Measurements from ENCODE around the gene PLXND1.
A peak's percentile ranks its signal among the peaks of the same experiment; 100 is the strongest.
"Not testable (repeated sequence)": the region's sequence is repeated elsewhere in the genome, so short reads cannot be mapped to it uniquely, and the experiment has no call there.

PLXND1 gene

GRCh38 chr3:129612534-129613366 is 6.3 kb upstream of the PLXND1 start:
- peak; percentile 49 for DNase-seq

DNA sequence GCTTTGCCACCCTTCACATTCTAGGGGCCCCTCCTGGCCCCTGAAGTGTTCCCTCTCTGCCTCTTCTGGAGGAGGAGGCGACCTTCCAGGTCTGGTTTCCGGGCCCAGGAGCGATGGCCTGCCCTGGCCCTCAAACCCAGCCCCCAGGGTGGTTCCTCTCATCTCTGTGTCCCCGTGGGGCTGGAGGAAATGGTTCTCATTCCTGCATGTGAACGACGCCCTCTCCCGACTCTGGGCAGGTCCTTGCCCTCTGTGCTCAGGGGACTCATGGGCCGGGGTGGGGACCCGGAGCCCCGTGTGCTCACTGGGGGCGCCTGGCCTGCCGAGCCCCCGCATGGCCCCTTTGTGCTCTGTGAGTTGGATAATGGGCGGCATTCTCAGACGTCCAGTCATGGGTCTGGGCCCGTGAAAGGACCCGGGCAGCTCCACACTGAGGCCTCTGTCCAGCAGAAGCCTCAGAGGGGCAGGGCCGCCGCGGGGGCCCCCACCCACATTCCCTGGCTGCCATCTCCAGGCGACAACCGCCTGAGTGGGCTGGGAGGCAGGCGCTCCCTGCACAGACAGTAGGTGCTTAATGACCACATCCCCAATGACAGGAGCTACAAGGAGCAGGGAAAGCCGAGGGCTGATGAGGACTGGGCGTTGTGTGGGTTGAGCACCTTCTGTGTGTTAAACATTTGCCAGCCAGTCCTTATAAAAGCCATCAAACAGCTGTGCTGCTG is 5.5 kb upstream of the PLXND1 start:
- DNase-seq: peak; percentile 50

DNA sequence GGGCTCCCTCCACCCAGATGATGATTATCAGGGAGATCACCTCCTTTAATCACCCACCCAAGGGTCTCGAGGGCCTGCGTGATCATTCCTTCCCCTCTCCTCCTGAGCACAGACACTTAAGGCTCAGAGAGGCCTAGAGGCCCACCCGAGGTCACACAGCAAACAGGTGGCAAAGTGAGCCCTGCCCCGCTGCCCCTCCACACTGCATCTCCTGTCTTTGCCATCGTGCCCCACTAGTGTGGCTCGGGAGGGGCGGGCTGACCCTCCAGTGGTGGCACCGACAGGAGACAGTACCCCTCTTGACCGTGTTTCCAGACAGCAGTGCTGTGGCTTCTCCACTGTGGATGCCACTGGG is 4.9 kb upstream of the PLXND1 start:
- no peak for DNase-seq

- DNase-seq: not testable (repeated sequence)
These were observed 4.4 kb upstream of the PLXND1 start for GRCh38 chr3:129610794-129611445.

GRCh38 chr3:129610276-129610675 is 3.8 kb upstream of the PLXND1 start:
- no peak for DNase-seq

DNA sequence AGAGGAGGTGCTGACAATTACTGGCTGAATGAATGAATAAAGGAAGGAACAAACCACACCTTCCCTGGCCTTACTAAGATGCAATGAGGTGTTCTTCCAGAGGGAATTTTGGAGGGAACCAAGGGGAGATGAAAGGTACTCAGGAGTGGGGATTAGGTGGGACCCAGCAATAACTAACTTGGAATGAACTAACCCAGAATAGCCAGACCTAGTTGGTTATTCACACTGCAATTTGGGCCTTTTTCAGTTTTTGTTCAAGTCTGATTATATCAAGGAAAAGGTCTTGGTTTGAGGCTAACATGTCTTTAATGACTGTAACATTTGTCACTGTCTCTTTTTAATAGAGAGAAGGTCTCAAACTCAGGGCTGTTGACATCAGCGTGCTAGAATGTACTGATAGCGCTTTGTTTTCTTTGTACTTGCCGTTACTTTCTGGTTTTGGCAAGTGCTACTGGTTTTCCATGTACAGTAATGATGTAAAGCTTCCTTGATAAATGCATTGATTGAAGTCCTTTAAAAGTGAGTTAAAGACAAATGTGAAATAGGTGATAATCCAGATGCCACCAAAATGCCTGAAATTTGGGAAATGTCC is 3.2 kb upstream of the PLXND1 start:
- peak; percentile 60 for DNase-seq

GRCh38 chr3:129608936-129609590 is 2.6 kb upstream of the PLXND1 start:
- no peak for DNase-seq

DNA sequence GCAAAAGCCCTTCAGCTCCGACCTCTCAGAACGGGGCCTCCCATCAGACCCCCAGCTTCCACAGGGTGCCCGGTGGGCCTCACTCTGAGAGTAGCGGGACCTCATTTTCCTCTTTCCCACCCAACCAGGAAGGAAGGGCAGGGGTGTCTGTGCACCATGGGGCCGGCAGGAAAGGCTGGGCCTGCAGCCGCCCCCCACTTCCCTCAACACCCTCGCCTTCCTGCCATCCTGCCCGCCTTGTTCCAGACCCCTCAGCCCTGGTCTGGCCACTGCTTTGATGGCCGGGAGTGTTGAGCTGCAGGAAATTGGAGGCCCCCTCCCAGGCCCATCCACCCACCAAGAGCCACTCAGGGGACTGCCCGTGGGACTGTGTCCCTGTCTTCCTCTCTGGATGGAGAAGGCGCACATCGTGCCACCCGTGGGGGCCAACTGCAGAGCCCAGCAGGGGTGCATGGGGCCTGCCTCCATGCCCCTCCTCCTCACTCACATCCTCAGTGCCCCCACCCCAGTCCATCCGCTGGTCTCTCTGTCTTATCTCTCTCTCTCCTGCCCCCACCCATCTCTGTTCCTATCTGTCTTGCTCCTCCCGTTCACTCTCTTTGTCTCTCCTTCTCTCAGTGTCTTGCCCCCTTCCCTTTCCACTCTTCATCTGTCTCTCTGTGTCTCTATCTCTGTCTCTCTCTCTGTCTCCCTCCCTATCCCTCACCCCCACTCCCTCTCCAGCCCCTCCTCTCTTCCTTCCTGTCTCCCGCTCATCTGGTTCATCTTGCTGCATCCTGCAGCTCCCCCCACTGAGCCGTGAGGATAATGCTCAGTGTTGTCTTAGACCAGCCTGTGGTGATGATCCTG is 1.8 kb upstream of the PLXND1 start:
- DNase-seq: peak; percentile 78

DNA sequence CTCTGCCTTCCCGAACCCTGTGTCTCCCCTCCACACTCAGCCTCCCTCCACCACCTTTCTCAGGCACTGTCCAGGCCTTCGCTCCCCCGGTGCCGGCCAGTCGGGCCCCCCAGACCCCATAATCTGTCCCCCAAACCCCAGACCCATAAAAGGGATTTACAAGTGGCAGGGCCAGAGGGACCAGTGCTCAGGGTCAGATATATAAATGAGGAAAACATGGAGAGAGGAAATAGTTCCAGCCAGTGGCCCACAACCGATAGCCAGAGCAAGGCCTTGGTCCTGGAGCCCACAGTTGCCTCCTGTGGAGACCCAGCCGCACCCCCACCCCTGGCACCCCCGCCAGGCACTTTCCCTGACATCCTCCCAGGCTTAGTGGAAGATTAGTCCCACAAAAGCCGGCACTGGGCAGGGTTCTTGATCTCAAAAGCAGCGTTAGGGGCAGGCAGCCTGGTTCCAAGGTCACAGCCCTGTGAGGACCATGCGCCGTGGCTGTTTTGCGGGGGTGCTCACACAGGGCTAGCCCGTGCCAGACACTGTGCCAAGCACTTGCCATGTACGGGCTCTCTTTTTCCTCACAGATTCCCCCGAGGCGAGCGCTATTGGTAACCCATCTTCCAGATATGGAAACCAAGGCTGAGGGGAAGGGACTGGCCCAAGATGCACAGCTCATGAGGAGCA is 1.1 kb upstream of the PLXND1 start:
- no peak for DNase-seq

DNA sequence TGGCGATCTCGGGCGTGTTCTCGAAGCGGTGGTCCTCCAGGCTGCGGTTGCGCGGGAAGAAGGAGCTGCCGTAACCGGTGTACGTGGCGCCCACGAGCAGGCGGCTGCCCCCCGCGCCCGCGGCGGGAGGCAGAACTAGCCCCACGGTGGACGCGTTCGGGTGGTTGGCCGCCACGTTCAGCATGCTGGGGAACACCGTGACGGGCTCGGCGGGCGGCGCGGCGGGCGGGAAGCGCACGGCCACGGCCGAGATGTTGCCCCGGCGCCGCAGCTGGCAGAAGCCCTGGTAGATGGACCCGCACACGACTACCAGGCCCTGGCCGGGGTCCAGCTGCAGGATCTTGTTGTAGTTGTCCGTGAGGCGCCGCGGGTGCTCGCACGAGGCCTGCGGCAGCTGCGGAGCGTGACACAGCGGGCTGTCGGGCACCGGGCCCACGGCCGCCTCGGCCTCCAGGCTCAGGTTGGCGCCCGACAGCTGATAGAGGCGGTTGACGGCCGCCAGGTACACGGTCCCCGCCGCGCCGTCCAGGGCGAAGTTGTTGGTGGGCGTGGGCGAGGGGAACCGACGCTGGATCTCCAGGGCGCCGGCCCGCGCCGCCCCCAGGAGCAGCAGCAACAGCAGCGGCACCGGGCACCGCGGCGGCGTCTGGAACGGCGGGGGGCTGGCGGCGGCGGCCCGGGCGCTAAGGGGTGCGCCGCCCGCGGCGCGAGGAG is 397 bp downstream of the PLXND1 start:
- no peak for DNase-seq

GRCh38 chr3:129605203-129605921 is 1.1 kb downstream of the PLXND1 start:
- peak; percentile 53 for DNase-seq

- no peak for DNase-seq
These were observed 1.7 kb downstream of the PLXND1 start for GRCh38 chr3:129604767-129605166.

DNA sequence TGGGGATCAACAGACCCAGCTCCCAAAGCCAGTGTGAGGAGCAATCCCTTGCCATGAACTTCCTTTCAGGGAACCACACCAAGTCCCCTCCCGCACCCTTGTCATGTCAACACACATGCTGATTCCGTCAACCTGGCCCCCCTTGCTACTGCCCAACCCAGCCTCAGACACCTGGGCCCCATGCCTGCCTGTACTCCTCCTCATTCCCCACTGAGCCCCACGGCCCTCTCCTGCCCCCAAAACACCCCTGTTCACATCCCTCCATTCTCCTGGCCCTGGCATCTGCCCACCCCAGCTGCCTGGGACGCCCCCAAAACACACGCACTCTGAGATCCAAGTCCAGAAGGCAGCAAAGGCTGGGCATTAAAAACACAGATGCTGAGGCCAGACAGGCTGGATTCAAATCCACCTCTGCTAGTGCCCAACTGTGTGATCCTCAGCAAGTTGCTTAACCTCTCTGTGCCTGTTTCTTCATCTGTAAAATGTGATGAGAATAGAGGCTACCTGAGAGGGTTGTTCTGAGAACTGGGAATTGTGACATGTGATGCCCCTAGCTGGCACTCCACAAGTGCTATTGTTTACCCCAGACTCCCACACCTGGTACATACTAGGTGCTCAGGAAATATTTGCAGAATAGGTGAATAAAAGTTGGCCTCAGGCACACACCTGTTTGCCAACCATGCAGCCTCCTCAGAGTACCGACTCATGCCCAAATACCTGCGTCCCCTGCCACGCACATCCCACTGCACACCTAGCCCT is 2.3 kb downstream of the PLXND1 start:
- DNase-seq: no peak

DNA sequence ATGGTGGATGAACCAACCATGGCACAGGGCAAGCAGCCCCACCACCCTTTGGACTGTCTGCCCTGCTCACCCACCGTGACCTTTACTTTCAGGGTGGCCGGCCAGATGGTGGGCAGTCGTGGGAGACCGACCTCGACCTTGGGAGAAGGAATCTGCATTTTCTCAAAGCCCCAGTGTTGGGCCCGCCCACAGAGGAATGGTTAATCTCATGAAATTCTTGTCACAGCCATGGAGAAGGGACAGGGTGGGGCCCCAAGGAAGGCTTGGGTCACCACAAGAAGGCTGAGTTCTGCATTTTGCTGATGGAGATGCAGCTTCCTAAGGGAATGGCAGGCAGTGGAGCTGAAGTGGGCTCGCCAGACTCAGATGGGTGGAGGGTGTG is 2.9 kb downstream of the PLXND1 start:
- DNase-seq: no peak

- DNase-seq: peak; percentile 88
These were observed 3.5 kb downstream of the PLXND1 start for GRCh38 chr3:129602730-129603560.

DNA sequence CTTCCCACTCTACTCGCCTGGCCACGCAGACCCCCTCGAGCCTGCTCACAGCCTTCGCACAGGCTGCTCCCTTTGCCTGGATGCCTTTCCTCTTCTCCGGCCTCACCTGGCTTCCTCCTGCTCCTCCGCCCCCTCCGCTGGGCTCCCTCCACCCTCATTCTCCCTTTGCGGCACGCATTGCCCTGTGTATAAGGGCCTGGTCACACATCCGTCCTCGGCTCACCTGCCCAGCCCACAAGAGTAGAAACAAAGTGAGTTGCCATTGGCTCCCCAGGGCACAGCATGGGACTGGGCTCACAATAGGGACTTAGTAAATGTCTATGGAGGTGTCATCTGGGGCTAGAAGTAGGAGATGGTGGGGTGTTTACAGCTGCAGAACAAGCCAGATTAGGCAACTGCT is 4.2 kb downstream of the PLXND1 start:
- DNase-seq: no peak

- no peak for DNase-seq
These were observed 4.8 kb downstream of the PLXND1 start for GRCh38 chr3:129601713-129602112.

GRCh38 chr3:129600348-129600747 is 6.1 kb downstream of the PLXND1 start:
- DNase-seq: no peak

Measured in fibroblast of skin of right biceps (primary cell).